ENCODE results near the gene ANO3.

DNA sequence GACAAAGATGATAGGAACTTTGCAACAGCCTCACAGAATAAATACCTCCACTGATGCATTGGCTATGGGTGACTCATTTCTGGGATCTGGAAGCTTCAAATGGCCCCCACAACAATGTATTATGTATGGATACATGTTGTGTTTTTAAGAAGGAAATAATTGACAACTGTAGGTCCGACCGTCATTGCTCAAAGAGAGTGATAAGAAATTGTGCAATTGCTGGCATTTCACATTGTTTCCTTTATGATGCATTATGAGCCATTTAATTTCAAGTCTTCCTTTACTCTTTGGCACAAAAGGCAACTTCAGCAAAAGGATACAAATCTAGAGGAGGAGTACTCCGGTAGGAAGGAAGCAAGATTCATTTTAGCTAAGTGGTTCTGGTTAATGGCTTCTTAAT is 2.0 kb downstream of the ANO3 start:
- TF ChIP-seq, protein P1, sequence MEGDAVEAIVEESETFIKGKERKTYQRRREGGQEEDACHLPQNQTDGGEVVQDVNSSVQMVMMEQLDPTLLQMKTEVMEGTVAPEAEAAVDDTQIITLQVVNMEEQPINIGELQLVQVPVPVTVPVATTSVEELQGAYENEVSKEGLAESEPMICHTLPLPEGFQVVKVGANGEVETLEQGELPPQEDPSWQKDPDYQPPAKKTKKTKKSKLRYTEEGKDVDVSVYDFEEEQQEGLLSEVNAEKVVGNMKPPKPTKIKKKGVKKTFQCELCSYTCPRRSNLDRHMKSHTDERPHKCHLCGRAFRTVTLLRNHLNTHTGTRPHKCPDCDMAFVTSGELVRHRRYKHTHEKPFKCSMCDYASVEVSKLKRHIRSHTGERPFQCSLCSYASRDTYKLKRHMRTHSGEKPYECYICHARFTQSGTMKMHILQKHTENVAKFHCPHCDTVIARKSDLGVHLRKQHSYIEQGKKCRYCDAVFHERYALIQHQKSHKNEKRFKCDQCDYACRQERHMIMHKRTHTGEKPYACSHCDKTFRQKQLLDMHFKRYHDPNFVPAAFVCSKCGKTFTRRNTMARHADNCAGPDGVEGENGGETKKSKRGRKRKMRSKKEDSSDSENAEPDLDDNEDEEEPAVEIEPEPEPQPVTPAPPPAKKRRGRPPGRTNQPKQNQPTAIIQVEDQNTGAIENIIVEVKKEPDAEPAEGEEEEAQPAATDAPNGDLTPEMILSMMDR (conservative IDR thresholded peaks at IDR 0.05; ENCODE audit: low read depth, low read length) = no peak
- no peak for TF ChIP-seq RFX5 (IDR thresholded peaks at IDR 0.05; ENCODE audit: low read depth, low read length)
